SIG-M5 treated with dmso at 0.1 percent for 504 hours (cell line): Measurements from ENCODE around the gene CXorf58.
A peak's percentile ranks its signal among the peaks of the same experiment; 100 is the strongest.
"Not testable (repeated sequence)": the region's sequence is repeated elsewhere in the genome, so short reads cannot be mapped to it uniquely, and the experiment has no call there.

ENCODE experiments used
- DNase-seq: peaks from one replicate; lab custom pipeline; 2025; ENCODE audit not compliant: unreplicated experiment; lab: John Stamatoyannopoulos, UW

The CXorf58 gene

DNA sequence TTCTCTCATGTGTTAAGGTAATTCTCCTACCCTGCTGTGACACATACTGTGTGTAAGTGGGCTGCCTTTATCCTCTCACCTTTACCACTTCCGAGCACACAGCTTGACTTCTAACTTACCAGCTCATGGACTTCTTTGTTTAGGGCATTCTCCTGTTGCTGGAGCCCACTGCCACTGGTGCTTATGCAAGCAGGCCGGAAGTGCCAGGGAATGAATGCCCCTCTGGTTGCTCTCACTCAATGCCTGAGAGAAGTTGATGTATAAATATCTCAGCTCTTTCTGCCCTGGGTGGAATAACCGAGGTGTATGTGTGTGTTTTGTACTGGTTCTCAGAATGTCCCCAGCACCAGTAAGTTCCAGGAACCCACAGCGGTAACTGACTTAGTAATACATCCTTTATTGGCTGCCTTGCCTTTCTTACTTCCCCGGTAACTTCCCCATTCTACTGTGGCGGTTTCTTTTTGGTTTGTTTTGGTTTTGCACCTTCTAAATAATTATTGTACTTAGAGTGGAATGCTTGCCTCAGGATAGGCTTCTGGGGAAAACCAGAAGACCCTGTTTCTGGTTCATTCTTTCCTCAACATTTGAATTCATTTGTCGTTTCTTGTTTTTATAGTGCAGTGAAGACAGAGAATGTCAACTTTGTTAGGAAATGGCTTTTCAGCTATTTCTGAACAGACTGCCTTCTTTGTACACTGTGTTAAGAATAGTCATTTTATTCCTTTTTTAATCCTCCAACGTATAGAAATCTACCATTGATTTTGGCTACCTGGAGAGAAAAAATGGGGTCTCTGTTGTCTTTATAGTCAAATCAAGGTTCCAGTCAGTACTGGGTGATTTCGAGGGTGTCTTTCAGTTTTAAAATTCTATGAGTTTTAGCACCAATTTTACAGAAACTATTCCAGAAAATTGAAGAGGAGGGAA, 45.4 kb downstream of the CXorf58 start:
- peak; percentile 75 for DNase-seq

DNA sequence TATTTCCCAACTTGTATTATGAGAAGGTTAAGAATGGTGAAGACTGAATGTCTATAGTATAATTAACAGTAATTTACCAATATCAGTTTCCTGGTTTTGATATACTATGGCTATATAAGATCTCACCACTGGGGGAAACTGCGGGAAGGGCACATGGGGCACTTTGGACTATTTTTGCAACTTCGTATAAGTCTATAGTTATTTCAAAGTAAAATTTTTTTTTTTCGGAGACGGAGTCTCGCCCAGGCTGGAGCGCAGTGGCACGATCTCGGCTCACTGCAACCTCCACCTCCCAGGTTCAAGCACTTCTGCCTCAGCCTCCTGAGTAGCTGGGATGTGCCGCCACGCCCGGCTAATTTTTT, 46.1 kb downstream of the CXorf58 start:
- peak; percentile 2 for DNase-seq

DNA sequence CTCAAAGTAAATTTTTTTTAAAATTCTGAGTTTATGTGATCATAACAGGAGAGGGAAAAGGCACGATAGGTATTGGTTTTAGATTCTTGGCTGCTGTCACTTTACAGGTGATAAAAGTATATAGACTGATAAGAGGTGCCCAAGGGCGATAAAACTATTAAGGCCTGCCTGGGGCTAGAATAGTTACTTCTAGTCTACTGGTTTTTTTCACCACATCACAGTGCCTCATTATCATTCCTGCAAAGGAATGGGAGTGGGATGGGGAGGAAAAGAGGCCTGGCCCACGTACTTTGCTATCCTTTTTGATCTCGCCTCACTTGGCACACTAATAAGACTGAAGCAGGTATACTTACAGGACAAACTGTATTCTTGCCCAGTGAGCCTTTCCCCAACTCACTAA, 46.6 kb downstream of the CXorf58 start:
- no peak for DNase-seq

DNA sequence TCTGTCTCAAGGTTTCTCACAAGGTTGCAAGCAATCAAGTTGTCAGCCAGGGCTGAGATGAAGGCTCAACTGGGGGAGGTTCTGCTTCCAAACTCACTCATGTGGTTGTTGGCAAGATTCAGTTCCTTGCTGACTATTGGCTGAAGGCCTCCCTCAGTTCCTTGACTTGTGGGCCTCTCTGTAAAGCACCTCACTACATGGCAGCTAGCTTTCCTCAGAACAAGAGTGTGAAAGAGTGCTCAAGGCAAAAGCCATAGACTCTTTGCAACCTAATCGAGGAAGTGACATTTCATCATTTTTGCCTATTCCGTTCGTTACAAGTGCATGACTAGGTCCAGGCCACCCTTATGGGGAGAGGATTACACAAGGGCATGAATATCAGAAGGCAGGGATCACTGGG, 52.0 kb downstream of the CXorf58 start:
- peak; percentile 94 for DNase-seq

DNA sequence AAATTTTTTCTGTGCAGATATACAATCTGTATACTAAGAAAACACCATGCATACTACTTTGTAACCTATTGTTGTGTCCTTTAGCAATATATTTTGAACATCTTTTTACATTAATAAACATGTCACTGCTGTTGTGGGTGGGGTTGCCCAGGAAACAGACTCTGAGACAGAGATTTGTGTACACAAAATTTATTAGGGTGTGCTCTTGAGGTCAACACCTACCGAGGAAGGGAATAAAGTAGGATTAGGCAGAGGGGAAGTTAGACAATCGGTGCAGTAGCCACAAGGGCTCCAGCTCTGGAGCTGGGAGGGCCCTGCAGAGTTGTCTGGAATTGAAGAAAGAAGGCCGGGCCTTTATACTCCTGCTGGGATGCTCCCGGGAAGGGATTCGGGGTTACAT, 56.4 kb downstream of the CXorf58 start:
- DNase-seq, result no peak

DNA sequence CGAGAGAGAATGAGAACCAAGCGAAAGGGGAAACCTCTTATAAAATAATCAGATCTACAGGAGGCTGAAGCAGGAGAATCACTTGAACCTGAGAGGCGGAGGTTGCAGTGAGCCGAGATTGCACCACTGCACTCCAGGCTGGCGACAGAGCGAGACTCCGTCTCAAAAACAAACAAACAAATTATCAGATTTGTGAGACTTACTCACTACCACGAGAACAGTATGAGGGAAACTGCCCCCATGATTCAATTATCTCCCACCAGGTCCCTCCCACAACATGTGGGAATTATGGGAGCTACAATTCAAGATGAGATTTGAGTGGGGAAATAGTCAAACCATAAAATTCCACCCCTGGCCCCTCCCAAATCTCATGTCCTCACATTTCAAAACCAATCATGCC, 57.8 kb downstream of the CXorf58 start:
- not testable (repeated sequence) for DNase-seq

DNA sequence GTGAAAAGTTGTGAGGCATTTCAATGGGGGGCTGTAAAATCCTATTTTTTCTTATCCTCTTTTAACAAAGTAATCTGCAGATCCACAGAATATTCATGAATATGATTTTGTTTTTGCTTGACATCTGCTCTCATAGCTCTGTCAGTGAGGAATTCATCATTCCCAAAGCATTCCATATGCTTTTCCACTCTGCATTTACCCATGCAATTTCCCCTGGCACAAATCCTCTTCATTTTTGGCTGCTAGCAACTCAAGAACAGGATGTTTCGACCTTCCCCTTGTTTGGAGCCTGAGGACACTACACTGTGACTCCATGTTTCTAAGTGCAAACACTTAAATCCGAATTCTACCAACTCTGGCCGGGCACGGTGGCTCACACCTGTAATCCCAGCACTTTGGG, 70.7 kb downstream of the CXorf58 start:
- no peak for DNase-seq

DNA sequence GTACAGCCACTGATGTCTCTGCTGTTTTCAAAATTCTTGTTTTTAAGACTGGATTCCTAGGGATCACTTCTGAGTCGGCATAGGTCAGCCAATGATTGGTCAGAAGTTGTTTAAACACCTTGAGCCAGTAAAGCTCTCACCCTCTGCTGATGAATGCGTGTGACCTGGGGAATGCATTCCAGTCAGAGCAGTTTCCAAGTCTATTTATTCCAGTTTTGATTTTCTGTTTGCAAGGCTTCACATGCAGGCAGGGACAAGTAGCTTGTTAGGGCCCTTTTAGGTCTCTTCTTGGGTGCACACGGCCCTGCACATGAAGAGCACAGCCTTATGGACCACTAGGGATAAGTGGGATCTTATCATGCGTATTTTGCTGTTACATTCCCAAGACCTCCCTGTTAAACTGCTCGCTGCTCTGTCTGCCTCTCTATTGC, 72.2 kb downstream of the CXorf58 start:
- no peak for DNase-seq

DNA sequence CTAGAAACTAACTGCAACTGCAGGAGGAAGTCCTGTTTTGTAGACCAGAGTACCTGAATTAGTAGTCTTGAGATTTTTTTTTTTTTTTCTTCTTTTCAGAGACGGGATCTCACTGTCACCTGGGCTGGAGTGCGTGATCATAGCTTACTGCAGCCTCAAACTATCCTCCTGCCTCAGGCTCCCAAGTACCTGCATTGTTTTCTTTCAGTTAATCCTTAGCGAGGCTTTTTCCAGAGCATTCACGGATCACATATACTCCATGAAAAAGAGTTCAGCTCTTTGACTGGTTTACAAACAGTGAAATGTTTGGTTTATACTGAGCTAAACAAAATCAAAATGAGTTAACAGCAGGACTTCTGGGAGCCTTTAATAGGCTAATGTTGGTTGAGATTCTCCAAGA, 73.4 kb downstream of the CXorf58 start:
- DNase-seq, result no peak

DNA sequence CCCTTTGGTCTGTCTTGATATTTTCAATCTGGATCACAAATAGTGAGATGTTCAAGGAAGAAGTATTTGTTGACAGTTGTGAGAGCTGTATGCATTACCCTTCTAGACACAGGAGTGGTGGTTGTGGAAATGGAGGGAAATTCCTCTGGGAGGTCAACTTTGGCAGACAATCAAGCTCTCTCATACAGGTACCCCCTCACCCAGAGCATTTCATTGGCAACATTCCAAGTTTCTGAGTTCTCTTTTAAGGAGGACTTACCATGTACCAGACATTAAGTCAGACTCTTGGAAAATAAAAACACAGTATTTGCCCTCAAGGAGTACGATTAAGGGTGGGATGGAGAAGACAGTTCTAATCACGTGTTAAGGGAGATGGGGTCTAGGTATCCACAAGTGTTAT, 73.9 kb downstream of the CXorf58 start:
- DNase-seq, result no peak

DNA sequence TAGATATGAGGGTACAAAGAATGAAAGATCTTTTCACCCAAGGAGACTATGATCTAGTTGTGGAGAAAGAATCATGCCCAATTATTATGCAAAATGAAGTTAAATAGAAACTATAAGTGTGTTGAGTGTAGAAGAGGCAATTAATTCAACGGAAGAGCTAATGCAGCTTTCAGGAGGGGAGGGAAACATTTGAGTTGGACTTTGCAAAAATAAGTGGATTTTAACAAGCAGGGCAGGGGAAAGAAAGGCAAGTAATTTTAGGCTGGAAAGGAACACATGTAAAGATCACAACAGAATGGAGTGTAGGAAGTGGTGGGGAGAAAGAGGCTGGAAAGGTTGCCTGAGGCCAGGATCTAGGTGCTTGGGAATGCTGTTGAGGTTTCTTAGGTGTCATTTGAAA, 75.1 kb downstream of the CXorf58 start:
- no peak for DNase-seq
